ENCODE measurements around the gene TELO2.

GRCh38 chr16:1541293-1542165 lies 48.4 kb downstream of the TELO2 start:
- TF ChIP-seq ZNF133 (tag by site-specific recombination; IDR thresholded peaks at IDR 0.05) (no peak), ZNF76 (tag by site-specific recombination; IDR thresholded peaks at IDR 0.05; ENCODE audit: borderline replicate concordance, low read depth) (no peak), ZNF843 (tag by site-specific recombination; IDR thresholded peaks at IDR 0.05) (no peak), KLF9 (tag by site-specific recombination; IDR thresholded peaks at IDR 0.05; ENCODE audit: low read depth) (no peak), ZBTB49 (tag by site-specific recombination; IDR thresholded peaks at IDR 0.05; ENCODE audit: low read depth) (no peak), ZNF23 (tag by site-specific recombination; IDR thresholded peaks at IDR 0.05; ENCODE audit: borderline replicate concordance) (no peak)
- TF ChIP-seq, protein P1, sequence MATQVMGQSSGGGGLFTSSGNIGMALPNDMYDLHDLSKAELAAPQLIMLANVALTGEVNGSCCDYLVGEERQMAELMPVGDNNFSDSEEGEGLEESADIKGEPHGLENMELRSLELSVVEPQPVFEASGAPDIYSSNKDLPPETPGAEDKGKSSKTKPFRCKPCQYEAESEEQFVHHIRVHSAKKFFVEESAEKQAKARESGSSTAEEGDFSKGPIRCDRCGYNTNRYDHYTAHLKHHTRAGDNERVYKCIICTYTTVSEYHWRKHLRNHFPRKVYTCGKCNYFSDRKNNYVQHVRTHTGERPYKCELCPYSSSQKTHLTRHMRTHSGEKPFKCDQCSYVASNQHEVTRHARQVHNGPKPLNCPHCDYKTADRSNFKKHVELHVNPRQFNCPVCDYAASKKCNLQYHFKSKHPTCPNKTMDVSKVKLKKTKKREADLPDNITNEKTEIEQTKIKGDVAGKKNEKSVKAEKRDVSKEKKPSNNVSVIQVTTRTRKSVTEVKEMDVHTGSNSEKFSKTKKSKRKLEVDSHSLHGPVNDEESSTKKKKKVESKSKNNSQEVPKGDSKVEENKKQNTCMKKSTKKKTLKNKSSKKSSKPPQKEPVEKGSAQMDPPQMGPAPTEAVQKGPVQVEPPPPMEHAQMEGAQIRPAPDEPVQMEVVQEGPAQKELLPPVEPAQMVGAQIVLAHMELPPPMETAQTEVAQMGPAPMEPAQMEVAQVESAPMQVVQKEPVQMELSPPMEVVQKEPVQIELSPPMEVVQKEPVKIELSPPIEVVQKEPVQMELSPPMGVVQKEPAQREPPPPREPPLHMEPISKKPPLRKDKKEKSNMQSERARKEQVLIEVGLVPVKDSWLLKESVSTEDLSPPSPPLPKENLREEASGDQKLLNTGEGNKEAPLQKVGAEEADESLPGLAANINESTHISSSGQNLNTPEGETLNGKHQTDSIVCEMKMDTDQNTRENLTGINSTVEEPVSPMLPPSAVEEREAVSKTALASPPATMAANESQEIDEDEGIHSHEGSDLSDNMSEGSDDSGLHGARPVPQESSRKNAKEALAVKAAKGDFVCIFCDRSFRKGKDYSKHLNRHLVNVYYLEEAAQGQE (tag by site-specific recombination; IDR thresholded peaks at IDR 0.05), result no peak
- TF ChIP-seq, protein P2, sequence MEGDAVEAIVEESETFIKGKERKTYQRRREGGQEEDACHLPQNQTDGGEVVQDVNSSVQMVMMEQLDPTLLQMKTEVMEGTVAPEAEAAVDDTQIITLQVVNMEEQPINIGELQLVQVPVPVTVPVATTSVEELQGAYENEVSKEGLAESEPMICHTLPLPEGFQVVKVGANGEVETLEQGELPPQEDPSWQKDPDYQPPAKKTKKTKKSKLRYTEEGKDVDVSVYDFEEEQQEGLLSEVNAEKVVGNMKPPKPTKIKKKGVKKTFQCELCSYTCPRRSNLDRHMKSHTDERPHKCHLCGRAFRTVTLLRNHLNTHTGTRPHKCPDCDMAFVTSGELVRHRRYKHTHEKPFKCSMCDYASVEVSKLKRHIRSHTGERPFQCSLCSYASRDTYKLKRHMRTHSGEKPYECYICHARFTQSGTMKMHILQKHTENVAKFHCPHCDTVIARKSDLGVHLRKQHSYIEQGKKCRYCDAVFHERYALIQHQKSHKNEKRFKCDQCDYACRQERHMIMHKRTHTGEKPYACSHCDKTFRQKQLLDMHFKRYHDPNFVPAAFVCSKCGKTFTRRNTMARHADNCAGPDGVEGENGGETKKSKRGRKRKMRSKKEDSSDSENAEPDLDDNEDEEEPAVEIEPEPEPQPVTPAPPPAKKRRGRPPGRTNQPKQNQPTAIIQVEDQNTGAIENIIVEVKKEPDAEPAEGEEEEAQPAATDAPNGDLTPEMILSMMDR (tag by site-specific recombination; IDR thresholded peaks at IDR 0.05), result no peak
